Immature natural killer cell (primary cell): ENCODE data around the gene VWCE. TPM values are rescaled to one million over a fixed set of nuclear protein-coding genes. Genes with fewer than 3 reads are reported as not detected.
"Not testable (repeated sequence)": the region's sequence is repeated elsewhere in the genome, so short reads cannot be mapped to it uniquely, and the experiment has no call there.

Experiments used
- DNase-seq, 3 donors: peaks; one replicate each; pipeline ENCODE4 v3.0.0; 2022; ENCODE audit warnings: mixed read lengths in 1 of 3
- H3K27ac Mint-ChIP-seq, 6 donors: one replicate each; pipeline ENCODE4 v1.8.0; 2020; ENCODE audit warnings: mixed read lengths in 6 of 6, mild to moderate bottlenecking in 5 of 6, inconsistent platforms in 4 of 6, moderate library complexity in 3 of 6
- H3K27me3 Mint-ChIP-seq, 3 donors: one replicate each; pipeline ENCODE4 v1.8.0; 2020 to 2021; ENCODE audit warnings: low read depth in 3 of 3, mild to moderate bottlenecking in 3 of 3, mixed read lengths in 3 of 3, moderate library complexity in 3 of 3, inconsistent platforms in 1 of 3
- H3K36me3 Mint-ChIP-seq, 3 donors: one replicate each; pipeline ENCODE4 v1.8.0; 2020; ENCODE audit warnings: mixed read lengths in 3 of 3, inconsistent platforms in 2 of 3, mild to moderate bottlenecking in 2 of 3
- H3K4me1 Mint-ChIP-seq, 2 donors: one replicate each; pipeline ENCODE4 v1.8.0; 2020; ENCODE audit warnings: inconsistent platforms in 2 of 2, mild to moderate bottlenecking in 2 of 2, mixed read lengths in 2 of 2, moderate library complexity in 1 of 2
- H3K4me3 Mint-ChIP-seq, 5 donors: one replicate each; pipeline ENCODE4 v1.8.0; 2020; ENCODE audit warnings: mild to moderate bottlenecking in 5 of 5, mixed read lengths in 5 of 5, inconsistent platforms in 3 of 5, moderate library complexity in 3 of 5
- H3K9me3 Mint-ChIP-seq, 6 donors: one replicate each; pipeline ENCODE4 v1.8.0; 2020; ENCODE audit warnings: mild to moderate bottlenecking in 6 of 6, mixed read lengths in 6 of 6, inconsistent platforms in 4 of 6, moderate library complexity in 3 of 6
- polyA plus RNA-seq, 3 donors: library from polyadenylated mRNA; unstranded; fragments of 300-500 nt; fragmentation: Illumina TruSeq; gene quantifications; one replicate each; pipeline ENCODE4 v1.2.3, GENCODE V29; 2021

The VWCE gene
- polyA plus RNA-seq, 3 donors from 2014 or later: not detected

DNA sequence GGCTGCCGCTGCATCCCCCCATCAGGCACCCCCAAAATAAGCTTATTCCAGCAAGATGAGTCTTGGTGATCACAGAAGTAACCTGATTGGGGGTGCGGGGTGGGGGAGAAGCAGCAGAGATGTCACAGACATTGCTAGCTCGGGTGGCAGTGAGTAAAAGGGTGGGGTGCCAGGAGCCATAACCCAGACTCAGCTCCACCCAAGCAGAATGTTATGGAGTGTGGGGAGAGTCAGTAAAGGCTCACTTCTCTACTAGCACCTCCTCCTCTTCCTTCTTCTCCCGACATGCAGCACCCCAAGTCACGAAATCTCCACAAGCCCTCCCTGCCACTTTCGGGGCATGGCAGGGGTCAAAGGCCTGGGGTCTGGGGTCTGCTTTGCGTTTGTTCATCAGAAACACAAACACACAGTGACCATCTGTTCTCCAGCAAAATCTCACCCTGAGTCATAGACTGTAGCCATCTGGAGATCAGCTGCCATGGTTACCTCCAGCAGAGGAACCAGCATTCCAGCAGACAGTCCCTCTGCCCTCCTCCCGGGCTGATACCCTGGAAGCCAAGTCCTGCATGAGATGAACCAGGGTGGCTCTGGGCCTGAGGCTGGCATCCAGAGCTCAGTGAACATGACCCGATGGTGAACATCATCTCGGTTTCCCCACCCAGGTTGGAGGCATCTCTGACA lies 49.7 kb downstream of the VWCE start:
- not testable (repeated sequence) for H3K27ac Mint-ChIP-seq, DNase-seq

DNA sequence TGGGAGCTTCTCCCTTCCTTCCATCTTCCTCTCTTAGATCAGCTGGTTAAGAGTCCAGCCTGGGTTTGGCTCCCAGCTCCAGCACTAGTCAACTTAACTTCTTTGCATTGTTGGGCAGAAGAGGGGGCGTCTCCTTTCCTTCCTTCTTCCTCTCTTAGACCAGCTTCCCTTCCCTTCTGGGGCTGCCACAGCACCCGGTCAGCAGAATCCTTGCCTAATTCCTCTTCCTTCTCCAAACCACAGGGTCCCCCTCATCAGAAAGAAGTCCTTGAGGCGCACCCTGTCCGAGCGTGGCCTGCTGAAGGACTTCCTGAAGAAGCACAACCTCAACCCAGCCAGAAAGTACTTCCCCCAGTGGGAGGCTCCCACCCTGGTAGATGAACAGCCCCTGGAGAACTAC lies 53.6 kb downstream of the VWCE start:
- not testable (repeated sequence) for DNase-seq, H3K4me3 Mint-ChIP-seq, H3K27me3 Mint-ChIP-seq, H3K4me1 Mint-ChIP-seq, H3K9me3 Mint-ChIP-seq, H3K27ac Mint-ChIP-seq, H3K36me3 Mint-ChIP-seq

More for the DNA sequence above, 49.7 kb downstream of the VWCE start:
- not testable (repeated sequence) for H3K9me3 Mint-ChIP-seq, H3K27me3 Mint-ChIP-seq, H3K4me1 Mint-ChIP-seq, H3K4me3 Mint-ChIP-seq, H3K36me3 Mint-ChIP-seq

DNA sequence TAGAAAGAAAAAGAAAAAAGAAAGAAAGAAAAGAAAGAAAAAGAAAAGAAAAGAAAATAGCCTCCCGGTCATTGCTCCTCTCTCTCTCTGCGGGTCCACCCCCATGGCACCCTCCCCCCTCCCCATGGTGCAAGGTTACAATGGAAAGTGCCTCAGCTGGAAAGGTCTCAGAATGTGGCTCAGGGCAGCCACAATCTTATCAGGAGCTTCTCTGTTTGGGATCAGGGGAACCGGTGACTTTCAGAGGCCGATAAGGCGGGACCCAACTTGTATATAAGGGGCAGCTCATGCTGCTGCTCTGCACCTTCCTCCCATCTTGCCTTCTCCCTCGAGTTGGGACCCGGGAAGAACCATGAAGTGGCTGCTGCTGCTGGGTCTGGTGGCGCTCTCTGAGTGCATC lies 54.2 kb downstream of the VWCE start, which contains the start of gene PGA5:
PGA5 (plus strand) TSS at position 301 of the 400 bp plus-strand sequence; CDS start at position 353, 52 bp downstream.
- not testable (repeated sequence) for H3K4me3 Mint-ChIP-seq, H3K9me3 Mint-ChIP-seq, H3K4me1 Mint-ChIP-seq, H3K36me3 Mint-ChIP-seq, H3K27ac Mint-ChIP-seq, H3K27me3 Mint-ChIP-seq, DNase-seq

DNA sequence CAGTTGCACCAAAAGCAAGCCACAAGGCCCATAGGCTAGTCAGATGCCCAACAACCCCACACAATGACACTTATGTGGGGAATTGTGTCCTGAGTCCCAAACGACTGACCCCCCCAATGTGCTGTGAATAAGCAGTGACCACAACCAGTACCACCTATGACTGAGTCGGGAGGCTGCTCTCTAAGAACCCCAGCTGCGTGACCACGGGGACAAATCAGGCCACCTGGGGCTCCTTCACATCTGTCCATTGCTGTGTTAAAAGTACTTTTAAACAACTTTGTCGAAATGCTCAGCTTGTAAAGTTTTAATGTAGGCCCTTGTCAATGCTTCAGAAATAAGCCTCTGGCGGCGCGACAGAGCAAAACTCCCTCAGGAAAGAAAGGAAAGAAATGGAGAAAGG lies 54.8 kb downstream of the VWCE start:
- H3K4me3 Mint-ChIP-seq, H3K9me3 Mint-ChIP-seq, H3K36me3 Mint-ChIP-seq, H3K4me1 Mint-ChIP-seq, H3K27ac Mint-ChIP-seq, DNase-seq, H3K27me3 Mint-ChIP-seq: not testable (repeated sequence)

DNA sequence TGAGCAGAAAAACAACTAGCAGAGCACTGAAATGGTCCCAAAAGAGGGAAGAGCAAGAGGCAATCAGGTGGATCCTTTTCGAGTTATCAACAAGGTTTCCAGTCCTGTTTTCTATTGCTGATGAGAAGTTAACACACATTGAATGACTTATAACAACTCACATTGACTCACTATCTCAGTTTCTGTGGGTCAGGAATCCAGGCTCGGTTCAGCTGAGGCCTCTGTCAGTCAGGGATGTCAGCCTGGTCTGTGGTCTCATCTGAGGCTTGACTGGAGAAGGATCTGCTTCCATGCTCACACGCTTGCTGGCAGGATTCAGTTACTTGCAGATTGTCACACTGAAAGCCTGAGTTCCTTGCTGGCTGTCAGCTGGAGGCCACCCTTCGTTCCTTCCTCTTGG lies 58.0 kb downstream of the VWCE start:
- DNase-seq, H3K9me3 Mint-ChIP-seq, H3K27ac Mint-ChIP-seq, H3K36me3 Mint-ChIP-seq, H3K4me1 Mint-ChIP-seq, H3K4me3 Mint-ChIP-seq, H3K27me3 Mint-ChIP-seq: not testable (repeated sequence)

DNA sequence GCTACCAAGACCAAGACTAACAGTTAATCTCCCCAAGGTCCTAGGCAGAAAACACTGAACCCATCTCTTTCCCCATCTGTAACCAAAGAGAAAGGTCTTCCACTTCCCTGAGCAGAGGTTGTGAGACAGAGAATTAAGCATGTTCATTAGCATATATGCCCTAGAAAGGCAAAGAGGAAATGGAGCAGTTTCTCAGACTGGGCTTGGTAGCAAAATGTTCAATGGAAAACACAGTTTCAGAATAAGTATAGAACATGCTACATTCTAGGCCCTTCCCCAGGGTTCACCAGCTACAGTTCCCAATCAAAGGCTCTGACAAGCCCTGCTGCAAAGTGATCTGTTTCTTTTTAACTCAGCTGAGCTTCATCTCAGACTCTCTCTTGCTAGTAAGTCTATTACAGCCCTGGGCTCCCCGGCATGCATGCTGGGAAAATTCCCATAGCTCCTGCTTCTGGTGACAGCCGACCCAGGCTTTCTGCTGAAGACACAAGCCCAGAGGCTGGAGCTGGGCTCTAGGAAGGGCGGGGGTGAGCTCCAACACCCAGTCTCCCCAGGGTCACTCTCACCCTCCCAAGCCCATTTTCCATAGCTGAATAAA lies 62.5 kb downstream of the VWCE start:
- H3K27me3 Mint-ChIP-seq, DNase-seq, H3K27ac Mint-ChIP-seq, H3K4me1 Mint-ChIP-seq, H3K4me3 Mint-ChIP-seq, H3K36me3 Mint-ChIP-seq, H3K9me3 Mint-ChIP-seq: not testable (repeated sequence)

DNA sequence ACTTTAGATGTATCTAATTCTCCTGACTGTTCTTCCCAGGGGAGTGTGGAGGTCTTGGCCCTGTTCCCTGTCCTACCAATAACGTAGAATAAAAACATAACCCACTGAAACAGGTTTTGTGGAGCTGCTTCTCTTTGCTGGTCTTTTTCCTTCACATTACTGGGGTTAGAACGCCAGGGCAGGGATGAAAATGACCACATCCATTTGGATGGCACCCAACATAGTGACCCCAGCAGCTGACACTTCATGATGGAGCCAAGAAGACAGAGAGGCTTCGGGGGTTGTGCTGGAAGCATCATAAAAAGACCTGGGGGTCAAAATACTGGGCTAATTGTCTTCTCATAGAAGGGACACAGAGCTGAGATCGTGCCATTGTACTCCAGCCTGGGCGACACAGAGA lies 63.5 kb downstream of the VWCE start:
- not testable (repeated sequence) for H3K4me1 Mint-ChIP-seq, H3K9me3 Mint-ChIP-seq, H3K36me3 Mint-ChIP-seq, H3K4me3 Mint-ChIP-seq, H3K27ac Mint-ChIP-seq, H3K27me3 Mint-ChIP-seq, DNase-seq

DNA sequence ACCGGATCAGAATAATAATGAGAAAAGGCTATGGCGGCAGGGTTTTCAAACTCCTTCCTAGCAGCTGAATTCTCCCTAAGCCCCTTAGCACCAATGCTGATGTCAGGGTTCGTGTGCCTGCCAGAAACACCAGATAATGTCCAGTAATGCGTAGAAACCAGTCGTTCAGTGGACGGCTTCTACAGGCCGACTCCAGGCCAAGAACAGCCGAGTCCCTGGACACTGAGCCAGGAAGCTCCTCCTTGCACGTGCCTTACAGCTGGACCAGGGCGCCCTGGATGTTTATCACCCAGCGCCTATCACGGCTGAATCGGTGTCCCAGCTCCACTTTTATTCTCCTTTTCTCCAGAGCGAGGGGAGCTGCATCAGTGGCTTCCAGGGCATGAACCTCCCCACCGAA lies 64.1 kb downstream of the VWCE start:
- not testable (repeated sequence) for H3K9me3 Mint-ChIP-seq, H3K4me1 Mint-ChIP-seq, H3K36me3 Mint-ChIP-seq, H3K27me3 Mint-ChIP-seq, H3K4me3 Mint-ChIP-seq, DNase-seq, H3K27ac Mint-ChIP-seq

DNA sequence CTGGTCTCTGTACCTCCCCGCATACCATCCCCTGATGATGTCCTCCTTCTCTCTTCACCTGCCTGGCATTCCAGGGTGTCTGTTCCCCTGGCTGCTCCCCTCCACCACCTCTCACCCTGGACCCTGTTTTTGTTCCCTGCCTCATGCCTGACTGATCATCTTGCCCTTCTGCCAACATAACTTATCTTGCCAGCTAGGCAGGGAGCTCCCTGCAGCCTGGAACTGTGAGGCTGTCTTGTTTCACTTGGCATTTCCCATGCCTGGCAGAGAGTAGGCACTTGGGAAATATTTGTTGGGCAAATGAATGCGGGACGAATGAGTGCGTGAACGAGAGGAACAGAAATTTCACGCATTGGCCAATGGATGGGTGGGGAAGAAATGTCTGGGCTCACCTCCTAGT lies 65.7 kb downstream of the VWCE start:
- not testable (repeated sequence) for H3K4me3 Mint-ChIP-seq, H3K4me1 Mint-ChIP-seq, DNase-seq, H3K27ac Mint-ChIP-seq, H3K36me3 Mint-ChIP-seq, H3K9me3 Mint-ChIP-seq, H3K27me3 Mint-ChIP-seq

DNA sequence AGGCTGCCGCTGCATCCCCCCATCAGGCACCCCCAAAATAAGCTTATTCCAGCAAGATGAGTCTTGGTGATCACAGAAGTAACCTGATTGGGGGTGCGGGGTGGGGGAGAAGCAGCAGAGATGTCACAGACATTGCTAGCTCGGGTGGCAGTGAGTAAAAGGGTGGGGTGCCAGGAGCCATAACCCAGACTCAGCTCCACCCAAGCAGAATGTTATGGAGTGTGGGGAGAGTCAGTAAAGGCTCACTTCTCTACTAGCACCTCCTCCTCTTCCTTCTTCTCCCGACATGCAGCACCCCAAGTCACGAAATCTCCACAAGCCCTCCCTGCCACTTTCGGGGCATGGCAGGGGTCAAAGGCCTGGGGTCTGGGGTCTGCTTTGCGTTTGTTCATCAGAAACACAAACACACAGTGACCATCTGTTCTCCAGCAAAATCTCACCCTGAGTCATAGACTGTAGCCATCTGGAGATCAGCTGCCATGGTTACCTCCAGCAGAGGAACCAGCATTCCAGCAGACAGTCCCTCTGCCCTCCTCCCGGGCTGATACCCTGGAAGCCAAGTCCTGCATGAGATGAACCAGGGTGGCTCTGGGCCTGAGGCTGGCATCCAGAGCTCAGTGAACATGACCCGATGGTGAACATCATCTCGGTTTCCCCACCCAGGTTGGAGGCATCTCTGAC lies 68.5 kb downstream of the VWCE start:
- H3K9me3 Mint-ChIP-seq, H3K4me1 Mint-ChIP-seq, H3K36me3 Mint-ChIP-seq, H3K27me3 Mint-ChIP-seq, DNase-seq, H3K4me3 Mint-ChIP-seq, H3K27ac Mint-ChIP-seq: not testable (repeated sequence)

DNA sequence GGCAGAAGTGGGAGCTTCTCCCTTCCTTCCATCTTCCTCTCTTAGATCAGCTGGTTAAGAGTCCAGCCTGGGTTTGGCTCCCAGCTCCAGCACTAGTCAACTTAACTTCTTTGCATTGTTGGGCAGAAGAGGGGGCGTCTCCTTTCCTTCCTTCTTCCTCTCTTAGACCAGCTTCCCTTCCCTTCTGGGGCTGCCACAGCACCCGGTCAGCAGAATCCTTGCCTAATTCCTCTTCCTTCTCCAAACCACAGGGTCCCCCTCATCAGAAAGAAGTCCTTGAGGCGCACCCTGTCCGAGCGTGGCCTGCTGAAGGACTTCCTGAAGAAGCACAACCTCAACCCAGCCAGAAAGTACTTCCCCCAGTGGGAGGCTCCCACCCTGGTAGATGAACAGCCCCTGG lies 72.4 kb downstream of the VWCE start:
- not testable (repeated sequence) for H3K4me3 Mint-ChIP-seq, H3K27ac Mint-ChIP-seq, H3K36me3 Mint-ChIP-seq, H3K27me3 Mint-ChIP-seq, DNase-seq, H3K4me1 Mint-ChIP-seq, H3K9me3 Mint-ChIP-seq

DNA sequence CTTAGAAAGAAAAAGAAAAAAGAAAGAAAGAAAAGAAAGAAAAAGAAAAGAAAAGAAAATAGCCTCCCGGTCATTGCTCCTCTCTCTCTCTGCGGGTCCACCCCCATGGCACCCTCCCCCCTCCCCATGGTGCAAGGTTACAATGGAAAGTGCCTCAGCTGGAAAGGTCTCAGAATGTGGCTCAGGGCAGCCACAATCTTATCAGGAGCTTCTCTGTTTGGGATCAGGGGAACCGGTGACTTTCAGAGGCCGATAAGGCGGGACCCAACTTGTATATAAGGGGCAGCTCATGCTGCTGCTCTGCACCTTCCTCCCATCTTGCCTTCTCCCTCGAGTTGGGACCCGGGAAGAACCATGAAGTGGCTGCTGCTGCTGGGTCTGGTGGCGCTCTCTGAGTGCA lies 73.1 kb downstream of the VWCE start, which contains the start of gene PGA4:
PGA4 (plus strand) TSS at position 301 of the 400 bp plus-strand sequence; CDS start at position 355, 54 bp downstream.
- H3K4me3 Mint-ChIP-seq: not testable (repeated sequence)

DNA sequence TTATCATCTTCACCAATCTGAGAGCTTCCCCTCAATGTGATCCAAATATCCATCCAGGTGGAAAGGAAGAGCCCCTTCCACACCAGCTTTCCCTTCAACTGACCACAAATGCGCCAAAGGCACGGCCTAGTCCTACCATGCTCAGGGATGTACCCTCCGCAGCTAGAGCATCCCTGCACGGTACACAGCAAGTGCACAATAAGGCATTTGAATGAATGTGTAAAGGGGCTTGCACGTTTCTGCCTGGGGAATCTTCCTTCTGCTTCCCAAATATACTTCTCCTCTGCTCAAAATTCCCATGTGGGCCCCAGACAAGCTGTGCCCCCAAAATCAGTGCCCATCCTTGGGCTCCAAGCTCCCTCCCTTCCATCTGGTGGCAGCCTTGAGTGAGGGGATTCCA lies 76.1 kb downstream of the VWCE start:
- H3K9me3 Mint-ChIP-seq, H3K36me3 Mint-ChIP-seq, H3K27ac Mint-ChIP-seq, H3K27me3 Mint-ChIP-seq, DNase-seq, H3K4me1 Mint-ChIP-seq, H3K4me3 Mint-ChIP-seq: not testable (repeated sequence)

More for the DNA sequence above, 73.1 kb downstream of the VWCE start, which contains the start of gene PGA4:
- H3K27ac Mint-ChIP-seq, H3K4me1 Mint-ChIP-seq, H3K27me3 Mint-ChIP-seq, H3K36me3 Mint-ChIP-seq, DNase-seq, H3K9me3 Mint-ChIP-seq: not testable (repeated sequence)

DNA sequence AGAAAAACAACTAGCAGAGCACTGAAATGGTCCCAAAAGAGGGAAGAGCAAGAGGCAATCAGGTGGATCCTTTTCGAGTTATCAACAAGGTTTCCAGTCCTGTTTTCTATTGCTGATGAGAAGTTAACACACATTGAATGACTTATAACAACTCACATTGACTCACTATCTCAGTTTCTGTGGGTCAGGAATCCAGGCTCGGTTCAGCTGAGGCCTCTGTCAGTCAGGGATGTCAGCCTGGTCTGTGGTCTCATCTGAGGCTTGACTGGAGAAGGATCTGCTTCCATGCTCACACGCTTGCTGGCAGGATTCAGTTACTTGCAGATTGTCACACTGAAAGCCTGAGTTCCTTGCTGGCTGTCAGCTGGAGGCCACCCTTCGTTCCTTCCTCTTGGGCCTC lies 76.8 kb downstream of the VWCE start:
- H3K4me3 Mint-ChIP-seq, H3K4me1 Mint-ChIP-seq, H3K9me3 Mint-ChIP-seq, H3K36me3 Mint-ChIP-seq, H3K27me3 Mint-ChIP-seq, DNase-seq, H3K27ac Mint-ChIP-seq: not testable (repeated sequence)
